Breast epithelium (tissue), 3 donors: ENCODE measurements around the gene SHANK3.

Experiments used
- POLR2A ChIP-seq: fragments of 450-650 bp; IDR thresholded peaks from one replicate; pipeline ENCODE4 v1.6.1; 2016; ENCODE audit warnings: antibody characterized with exemption, mild to moderate bottlenecking, moderate library complexity
- POLR2AphosphoS5 ChIP-seq, 3 donors: sonication (generic); formaldehyde crosslinking; IDR thresholded peaks; one replicate each; pipeline ENCODE4 v1.6.1; 2017; ENCODE audit warnings: antibody characterized with exemption in 3 of 3
- TF ChIP-seq, protein P1 (sequence below), 3 donors: fragments of 450-650 bp; IDR thresholded peaks; one replicate each; pipeline ENCODE4 v1.5.1; 2016 to 2017; ENCODE audit warnings: antibody characterized with exemption in 3 of 3, mild to moderate bottlenecking in 3 of 3, moderate library complexity in 3 of 3

DNA sequence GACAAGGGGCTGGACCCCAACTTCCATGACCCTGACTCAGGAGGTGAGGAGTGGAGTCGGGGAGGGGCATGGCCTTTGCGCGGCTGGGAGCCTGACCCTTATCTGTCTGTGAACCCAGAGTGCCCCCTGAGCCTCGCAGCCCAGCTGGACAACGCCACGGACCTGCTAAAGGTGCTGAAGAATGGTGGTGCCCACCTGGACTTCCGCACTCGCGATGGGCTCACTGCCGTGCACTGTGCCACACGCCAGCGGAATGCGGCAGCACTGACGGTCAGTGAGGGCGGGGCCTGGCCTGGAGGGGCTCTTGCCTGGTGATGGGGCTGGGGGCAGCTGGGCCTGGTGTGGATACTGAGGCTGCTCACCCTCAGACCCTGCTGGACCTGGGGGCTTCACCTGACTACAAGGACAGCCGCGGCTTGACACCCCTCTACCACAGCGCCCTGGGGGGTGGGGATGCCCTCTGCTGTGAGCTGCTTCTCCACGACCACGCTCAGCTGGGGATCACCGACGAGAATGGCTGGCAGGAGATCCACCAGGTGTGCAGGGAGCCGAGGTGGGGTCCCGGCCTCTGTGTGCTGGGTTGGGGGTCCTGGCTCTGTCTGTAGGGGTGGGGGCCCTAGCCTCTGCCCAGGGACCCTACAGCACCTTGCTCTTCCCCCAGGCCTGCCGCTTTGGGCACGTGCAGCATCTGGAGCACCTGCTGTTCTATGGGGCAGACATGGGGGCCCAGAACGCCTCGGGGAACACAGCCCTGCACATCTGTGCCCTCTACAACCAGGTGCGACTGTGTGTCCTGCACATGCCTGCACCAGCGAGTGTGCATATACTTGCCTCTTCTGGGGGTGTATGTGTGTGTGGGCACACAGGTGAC, 6.3 kb downstream of the SHANK3 start:
- TF ChIP-seq, protein P1, sequence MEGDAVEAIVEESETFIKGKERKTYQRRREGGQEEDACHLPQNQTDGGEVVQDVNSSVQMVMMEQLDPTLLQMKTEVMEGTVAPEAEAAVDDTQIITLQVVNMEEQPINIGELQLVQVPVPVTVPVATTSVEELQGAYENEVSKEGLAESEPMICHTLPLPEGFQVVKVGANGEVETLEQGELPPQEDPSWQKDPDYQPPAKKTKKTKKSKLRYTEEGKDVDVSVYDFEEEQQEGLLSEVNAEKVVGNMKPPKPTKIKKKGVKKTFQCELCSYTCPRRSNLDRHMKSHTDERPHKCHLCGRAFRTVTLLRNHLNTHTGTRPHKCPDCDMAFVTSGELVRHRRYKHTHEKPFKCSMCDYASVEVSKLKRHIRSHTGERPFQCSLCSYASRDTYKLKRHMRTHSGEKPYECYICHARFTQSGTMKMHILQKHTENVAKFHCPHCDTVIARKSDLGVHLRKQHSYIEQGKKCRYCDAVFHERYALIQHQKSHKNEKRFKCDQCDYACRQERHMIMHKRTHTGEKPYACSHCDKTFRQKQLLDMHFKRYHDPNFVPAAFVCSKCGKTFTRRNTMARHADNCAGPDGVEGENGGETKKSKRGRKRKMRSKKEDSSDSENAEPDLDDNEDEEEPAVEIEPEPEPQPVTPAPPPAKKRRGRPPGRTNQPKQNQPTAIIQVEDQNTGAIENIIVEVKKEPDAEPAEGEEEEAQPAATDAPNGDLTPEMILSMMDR (IDR thresholded peaks at IDR 0.05): no peak
- TF ChIP-seq POLR2AphosphoS5 (IDR thresholded peaks at IDR 0.05) (no peak), POLR2A (no peak)
